Activated CD4-positive, alpha-beta memory T cell treated with anti-CD3 and anti-CD28 coated beads for 36 hours (primary cell): ENCODE data around the gene ENTPD8. TPM values are rescaled to one million over a fixed set of nuclear protein-coding genes. Genes with fewer than 3 reads are reported as not detected.
A peak's percentile ranks its signal among the peaks of the same experiment; 100 is the strongest.

ENCODE experiments used
- CTCF ChIA-PET: fragments of 350-600 bp; sonication (Branson Sonifier 250); formaldehyde crosslinking; loops from one replicate; lab custom pipeline; 2021; ENCODE audit warnings: antibody characterized with exemption, inconsistent platforms; lab: Charles Lee
- POLR2A ChIA-PET: fragments of 350-600 bp; sonication (Branson Sonifier 250); formaldehyde crosslinking; loops from one replicate; lab custom pipeline; 2021; ENCODE audit warnings: antibody characterized with exemption; lab: Charles Lee
- DNase-seq: peaks from one replicate; pipeline ENCODE4 v3.0.0-alpha.2; 2020
- H3K27ac Mint-ChIP-seq: one replicate; pipeline ENCODE4 v1.8.0; 2021; ENCODE audit warnings: mixed read lengths
- H3K27me3 Mint-ChIP-seq: one replicate; pipeline ENCODE4 v1.8.0; 2021; ENCODE audit warnings: mixed read lengths
- H3K36me3 Mint-ChIP-seq: one replicate; pipeline ENCODE4 v1.8.0; 2021; ENCODE audit warnings: mixed read lengths
- H3K4me1 Mint-ChIP-seq: one replicate; pipeline ENCODE4 v1.8.0; 2021; ENCODE audit warnings: low read depth, mixed read lengths
- H3K4me3 Mint-ChIP-seq: one replicate; pipeline ENCODE4 v1.8.0; 2021; ENCODE audit warnings: mild to moderate bottlenecking, mixed read lengths
- H3K9me3 Mint-ChIP-seq: one replicate; pipeline ENCODE4 v1.8.0; 2021; ENCODE audit warnings: mixed read lengths
- intact Hi-C: fragments of 100-400 bp; cut with micrococcal nuclease; formaldehyde crosslinking; loops from one replicate; pipeline ENCODE4 v1.15.1; 2023
- total RNA-seq, 2 experiments: library from RNA; stranded (reverse); gene quantifications; one replicate each; pipeline ENCODE4 v1.2.3, GENCODE V29; 2021

The ENTPD8 gene, protein sequence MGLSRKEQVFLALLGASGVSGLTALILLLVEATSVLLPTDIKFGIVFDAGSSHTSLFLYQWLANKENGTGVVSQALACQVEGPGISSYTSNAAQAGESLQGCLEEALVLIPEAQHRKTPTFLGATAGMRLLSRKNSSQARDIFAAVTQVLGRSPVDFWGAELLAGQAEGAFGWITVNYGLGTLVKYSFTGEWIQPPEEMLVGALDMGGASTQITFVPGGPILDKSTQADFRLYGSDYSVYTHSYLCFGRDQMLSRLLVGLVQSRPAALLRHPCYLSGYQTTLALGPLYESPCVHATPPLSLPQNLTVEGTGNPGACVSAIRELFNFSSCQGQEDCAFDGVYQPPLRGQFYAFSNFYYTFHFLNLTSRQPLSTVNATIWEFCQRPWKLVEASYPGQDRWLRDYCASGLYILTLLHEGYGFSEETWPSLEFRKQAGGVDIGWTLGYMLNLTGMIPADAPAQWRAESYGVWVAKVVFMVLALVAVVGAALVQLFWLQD
- not detected for total RNA-seq

DNA sequence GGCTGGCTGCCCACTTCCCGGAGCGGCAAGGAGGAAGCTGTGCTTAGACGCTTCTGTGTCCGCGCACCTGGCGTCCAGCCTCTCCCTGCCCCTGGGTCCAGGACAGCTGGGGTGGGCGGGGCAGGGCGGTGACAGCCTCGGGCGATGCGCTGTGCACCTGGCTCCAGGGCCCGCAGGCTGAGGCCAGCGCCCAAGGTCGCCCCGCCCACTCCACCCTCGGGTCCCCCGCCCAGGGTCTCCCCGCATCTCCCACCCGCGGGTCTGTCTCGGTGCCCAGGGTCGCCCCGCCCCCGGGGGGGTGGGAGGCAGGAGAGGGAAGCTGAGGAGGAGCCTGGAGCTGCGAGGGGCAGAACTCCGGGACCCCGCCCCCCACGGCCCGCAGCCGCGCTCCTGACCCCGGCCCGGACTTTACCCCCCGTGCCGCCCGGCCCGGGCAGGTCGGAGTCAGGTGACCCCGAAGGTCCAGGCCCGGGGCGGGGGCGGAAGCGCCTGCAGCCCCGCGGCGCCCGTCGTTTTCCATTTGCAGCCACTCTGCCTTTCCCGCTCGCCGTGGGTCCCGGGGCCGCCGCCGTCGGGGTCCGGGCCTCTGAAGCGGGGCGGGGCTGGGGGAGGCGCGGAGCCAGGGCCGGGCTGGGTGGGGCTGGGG is at the start of gene ENTPD8:
ENTPD8 (minus strand) TSS at position 69 of the 646 bp plus-strand sequence. CDS start 3,072 bp downstream, outside the sequence.
- intact Hi-C loops, result no loop called here
- no peak within 1 kb of the TSS for H3K27ac Mint-ChIP-seq
- no peak for DNase-seq
- H3K9me3 Mint-ChIP-seq, result no peaks in the 10 kb centered on the region
- H3K4me3 Mint-ChIP-seq, result peak within 1 kb of the TSS; percentile 47
- POLR2A ChIA-PET, result no interaction called here
- CTCF ChIA-PET, result interaction anchor here (3.1 kb wide), 1 partner anchor 19 kb away, joined by 15 read pairs; the partner anchor contains the start of genes EXD3 and NOXA1
- H3K27me3 Mint-ChIP-seq, result peaks cover 11% of the 10 kb centered on the region
- peaks cover 10% of the 10 kb centered on the region for H3K4me1 Mint-ChIP-seq
- H3K36me3 Mint-ChIP-seq, result peaks cover 1% of the 10 kb centered on the region

DNA sequence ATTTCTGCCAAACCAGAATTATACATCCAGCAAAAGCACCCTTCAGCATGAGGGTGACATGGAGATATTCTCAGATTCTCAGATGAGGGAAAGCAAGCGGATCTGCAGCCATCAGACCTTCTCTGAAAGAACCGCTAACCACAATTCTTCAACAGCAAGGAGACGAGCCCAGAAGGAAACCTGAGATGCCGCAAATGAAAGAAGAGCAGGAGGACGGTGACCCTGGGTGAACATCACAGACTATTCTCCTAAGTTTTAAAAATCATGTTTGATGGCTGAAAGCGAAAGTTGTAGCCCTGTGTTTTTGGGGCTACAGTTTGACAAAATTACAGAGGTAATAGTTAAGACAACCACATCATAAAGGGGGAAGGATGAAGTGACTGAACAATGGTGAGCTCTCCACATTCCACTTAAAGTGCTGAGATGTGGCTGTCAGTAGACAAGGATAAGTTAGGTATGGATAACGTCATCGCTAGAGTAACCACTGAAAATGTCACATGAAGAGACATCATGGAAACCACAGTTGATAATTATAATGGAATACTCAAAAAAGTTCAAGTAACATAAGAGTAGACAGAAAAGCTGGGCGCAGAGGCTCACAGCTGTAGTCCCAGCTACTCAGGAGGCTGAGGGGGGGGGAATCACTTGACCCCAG is 49.5 kb upstream of the ENTPD8 start:
- CTCF ChIA-PET, result no interaction called here

DNA sequence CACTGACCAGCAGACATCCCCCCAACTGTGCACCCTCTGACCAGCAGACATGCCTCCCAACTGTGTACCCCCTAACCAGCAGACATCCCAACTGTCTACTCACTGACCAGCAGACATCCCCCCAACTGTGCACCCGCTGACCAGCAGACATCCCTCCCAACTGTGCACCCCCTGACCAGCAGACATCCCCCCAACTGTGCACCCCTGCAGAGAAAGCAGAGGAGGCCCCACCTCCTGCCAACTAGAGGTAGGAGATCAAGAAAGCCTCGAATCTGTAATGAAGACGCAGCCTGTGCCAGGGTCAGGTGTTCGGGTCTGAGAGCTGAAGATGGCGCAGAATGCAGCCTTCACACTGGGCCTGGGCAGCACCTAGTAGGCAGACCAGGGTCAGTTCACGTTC is 47.7 kb upstream of the ENTPD8 start:
- no peaks in the 10 kb centered on the region for H3K4me1 Mint-ChIP-seq
- ChIA-PET POLR2A (no interaction called here), CTCF (no interaction called here)
- no peaks in the 10 kb centered on the region for H3K9me3 Mint-ChIP-seq
- H3K27ac Mint-ChIP-seq, result no peak overlapping the region
- DNase-seq, result no peak
- H3K4me3 Mint-ChIP-seq, result no peak overlapping the region
- no peaks in the 10 kb centered on the region for H3K27me3 Mint-ChIP-seq
- no peaks in the 10 kb centered on the region for H3K36me3 Mint-ChIP-seq
- intact Hi-C loops, result no loop called here

More for the DNA sequence above, 49.5 kb upstream of the ENTPD8 start:
- DNase-seq, result no peak
- no peaks in the 10 kb centered on the region for H3K9me3 Mint-ChIP-seq
- no peaks in the 10 kb centered on the region for H3K4me1 Mint-ChIP-seq
- no peaks in the 10 kb centered on the region for H3K27me3 Mint-ChIP-seq
- no peak overlapping the region for H3K4me3 Mint-ChIP-seq
- POLR2A ChIA-PET, result no interaction called here
- no peak overlapping the region for H3K27ac Mint-ChIP-seq
- H3K36me3 Mint-ChIP-seq, result no peaks in the 10 kb centered on the region
- intact Hi-C loops, result no loop called here

DNA sequence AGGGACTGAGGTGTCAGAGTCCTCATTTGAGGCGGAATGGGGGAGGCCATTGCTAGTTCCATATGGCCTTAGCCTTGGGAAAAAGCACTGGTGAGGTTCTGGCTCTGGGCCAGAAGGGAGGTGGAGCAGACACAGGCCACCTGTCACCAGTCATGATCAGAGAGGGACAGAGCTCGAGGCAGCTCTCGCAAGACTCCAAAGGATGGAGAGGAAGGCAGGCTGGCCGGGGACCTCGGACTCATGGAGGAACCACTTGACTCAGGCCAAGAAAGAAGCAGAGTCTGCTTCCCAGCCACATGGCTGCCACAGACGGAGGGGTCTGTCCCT is 47.1 kb upstream of the ENTPD8 start:
- no peak for DNase-seq
- H3K9me3 Mint-ChIP-seq, result no peaks in the 10 kb centered on the region
- H3K27me3 Mint-ChIP-seq, result no peaks in the 10 kb centered on the region
- H3K4me3 Mint-ChIP-seq, result no peak overlapping the region
- H3K4me1 Mint-ChIP-seq, result no peaks in the 10 kb centered on the region
- ChIA-PET CTCF (no interaction called here), POLR2A (no interaction called here)
- intact Hi-C loops, result no loop called here
- H3K27ac Mint-ChIP-seq, result no peak overlapping the region
- H3K36me3 Mint-ChIP-seq, result no peaks in the 10 kb centered on the region

DNA sequence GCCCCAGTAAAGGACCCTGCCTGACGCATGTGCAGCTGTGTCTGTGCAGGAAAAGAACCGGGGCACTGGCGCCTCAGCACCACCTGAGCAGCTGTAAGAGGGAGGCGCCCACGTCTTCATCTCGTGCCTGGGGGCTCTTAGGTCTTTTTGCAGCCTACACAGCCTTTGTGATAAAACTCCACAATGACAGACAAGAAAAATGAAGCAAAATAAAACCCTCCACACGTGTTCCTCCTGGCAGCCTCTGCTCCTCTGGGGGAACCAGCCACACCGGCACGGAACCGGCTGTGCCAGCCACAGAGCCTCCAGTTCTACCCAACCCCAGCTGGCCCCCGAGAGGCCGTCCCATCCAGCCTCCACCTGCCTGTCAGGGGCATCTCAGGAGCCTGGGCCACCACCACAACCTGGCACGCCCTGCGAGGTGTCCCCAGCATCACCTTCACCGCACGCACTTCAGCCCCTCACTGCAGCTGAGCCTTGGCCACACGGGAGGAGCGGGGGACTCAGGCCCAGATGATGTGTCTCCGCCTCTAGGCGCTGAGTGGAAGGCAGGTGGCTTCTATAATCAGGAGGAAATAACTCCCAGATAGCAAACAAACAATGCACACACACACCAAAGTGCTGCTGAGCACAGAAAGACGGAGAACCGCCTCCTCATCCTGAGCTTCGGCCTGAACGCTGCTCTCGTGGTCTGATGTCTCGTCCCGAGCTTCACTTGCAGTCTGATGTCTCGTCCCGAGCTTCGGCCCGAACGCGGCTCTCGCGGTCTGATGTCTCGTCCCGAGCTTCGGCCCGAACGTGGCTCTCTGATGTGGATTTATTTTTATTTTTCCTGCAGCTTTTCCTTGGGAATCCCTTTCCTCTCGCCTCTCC is 46.5 kb upstream of the ENTPD8 start:
- ChIA-PET CTCF (interaction anchor here (0.5 kb wide), 1 partner anchor 1863 kb away, joined by 4 read pairs; no protein-coding TSS in a partner anchor), POLR2A (no interaction called here)
- H3K9me3 Mint-ChIP-seq, result no peaks in the 10 kb centered on the region
- H3K27ac Mint-ChIP-seq, result no peak overlapping the region
- intact Hi-C loops, result no loop called here
- no peaks in the 10 kb centered on the region for H3K4me1 Mint-ChIP-seq
- no peak for DNase-seq
- no peaks in the 10 kb centered on the region for H3K36me3 Mint-ChIP-seq
- no peak overlapping the region for H3K4me3 Mint-ChIP-seq
- no peaks in the 10 kb centered on the region for H3K27me3 Mint-ChIP-seq

DNA sequence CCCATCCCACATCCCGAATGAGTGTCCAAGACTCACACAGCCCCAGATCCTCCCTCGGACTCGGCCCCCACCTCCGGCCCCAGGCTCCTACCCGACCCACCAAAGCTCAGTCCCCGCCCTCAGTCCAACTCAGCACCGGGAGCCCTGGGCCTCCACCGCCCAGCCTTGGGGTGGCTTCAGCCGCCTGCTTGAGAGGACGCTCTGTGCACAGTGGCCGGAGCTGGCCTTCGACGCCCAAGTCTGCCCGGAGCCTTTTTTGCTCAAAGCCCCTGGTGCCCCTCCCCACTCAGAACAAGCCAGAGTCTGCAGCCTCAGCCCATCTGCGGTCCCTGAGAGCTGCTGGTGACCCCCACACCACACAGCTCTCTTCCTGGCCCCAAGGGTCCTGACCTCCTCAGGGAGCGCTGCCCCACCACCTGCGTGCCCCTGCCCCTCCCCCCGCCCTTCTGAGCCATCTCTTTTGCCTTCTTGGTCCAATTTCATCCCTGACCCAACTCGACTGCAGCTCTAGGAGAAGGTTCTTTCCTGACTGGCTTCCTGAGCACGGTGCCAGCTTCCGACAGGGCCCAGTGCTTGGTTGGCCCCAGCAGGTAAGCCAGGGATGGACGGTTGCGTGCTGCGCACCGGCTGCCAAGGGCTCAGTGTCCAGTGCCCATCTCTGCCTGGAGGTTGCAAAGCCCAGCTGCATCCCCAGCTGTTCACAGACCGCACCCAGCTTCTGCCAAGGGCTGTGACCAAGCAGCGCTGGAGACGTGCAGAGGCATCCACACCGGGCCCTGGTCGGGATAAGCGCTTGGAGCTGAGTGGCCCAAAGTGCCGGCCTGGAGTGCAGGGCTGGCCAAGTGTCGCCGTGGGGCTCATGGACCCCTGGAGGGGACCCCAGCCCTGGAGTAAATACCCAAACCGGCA is 45.6 kb upstream of the ENTPD8 start:
- H3K27me3 Mint-ChIP-seq, result no peaks in the 10 kb centered on the region
- no peaks in the 10 kb centered on the region for H3K9me3 Mint-ChIP-seq
- POLR2A ChIA-PET, result no interaction called here
- H3K36me3 Mint-ChIP-seq, result no peaks in the 10 kb centered on the region
- intact Hi-C loops, result no loop called here
- no peak for DNase-seq
- CTCF ChIA-PET, result interaction anchor here (0.5 kb wide), 1 partner anchor 1862 kb away, joined by 4 read pairs; no protein-coding TSS in a partner anchor
- no peaks in the 10 kb centered on the region for H3K4me1 Mint-ChIP-seq
- no peak overlapping the region for H3K4me3 Mint-ChIP-seq
- H3K27ac Mint-ChIP-seq, result no peak overlapping the region

DNA sequence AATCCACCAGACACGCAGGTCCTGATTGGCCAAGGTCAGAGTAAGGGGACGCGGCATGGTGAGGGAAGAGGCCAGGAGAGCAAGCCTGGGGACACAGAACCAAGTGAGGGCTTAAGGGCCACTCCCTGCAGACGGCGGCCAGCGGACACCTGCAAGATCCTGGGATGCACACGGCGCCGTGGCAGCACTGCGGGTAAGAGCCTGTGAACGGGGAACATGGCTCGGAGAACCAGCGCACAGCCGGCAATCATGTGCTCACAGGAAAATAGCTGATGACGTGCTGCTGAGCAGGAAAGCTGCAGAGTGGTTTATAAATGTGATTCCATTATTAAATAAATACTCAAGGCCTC is 45.0 kb upstream of the ENTPD8 start:
- ChIA-PET POLR2A (no interaction called here), CTCF (no interaction called here)
- DNase-seq, result no peak
- no peaks in the 10 kb centered on the region for H3K4me1 Mint-ChIP-seq
- H3K27ac Mint-ChIP-seq, result no peak overlapping the region
- no peaks in the 10 kb centered on the region for H3K27me3 Mint-ChIP-seq
- H3K9me3 Mint-ChIP-seq, result no peaks in the 10 kb centered on the region
- H3K36me3 Mint-ChIP-seq, result no peaks in the 10 kb centered on the region
- no peak overlapping the region for H3K4me3 Mint-ChIP-seq
- intact Hi-C loops, result no loop called here

DNA sequence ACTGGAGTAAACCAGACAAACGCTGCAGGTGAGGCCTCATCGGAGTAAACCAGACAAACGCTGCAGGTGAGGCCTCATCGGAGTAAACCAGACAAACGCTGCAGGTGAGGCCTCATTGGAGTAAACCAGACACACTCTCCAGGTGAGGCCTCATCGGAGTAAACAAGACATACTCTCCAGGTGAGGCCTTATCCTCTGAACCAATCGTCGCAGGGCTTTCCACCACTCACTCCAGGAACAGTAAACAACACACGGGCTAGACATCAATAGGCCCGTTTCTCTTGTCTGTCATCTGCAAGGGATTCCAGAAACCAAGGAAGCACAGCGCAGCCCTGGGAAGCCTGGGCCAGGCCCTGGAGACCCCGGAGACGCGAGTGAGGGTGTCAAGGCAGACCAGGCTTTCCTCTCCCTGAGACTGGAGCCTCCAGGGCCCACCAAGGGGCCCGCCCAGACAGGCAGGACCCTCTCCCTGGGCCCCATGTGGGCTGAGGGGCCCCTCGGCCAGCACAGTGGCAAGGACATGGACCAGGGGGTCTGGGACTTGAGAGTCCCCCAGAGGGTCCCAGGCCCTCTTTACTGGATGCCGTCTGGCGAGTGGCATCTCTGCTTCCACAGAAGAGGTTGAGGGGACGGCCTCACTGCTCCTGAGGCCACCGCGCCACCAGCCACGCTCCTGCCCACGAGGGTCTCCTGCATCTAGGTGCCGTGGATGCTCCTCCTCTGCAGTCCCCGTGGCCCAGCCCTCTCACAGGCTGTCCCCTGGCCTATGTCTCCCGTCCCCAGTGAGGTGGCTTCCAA is 44.4 kb upstream of the ENTPD8 start:
- DNase-seq, result no peak
- H3K27me3 Mint-ChIP-seq, result no peaks in the 10 kb centered on the region

DNA sequence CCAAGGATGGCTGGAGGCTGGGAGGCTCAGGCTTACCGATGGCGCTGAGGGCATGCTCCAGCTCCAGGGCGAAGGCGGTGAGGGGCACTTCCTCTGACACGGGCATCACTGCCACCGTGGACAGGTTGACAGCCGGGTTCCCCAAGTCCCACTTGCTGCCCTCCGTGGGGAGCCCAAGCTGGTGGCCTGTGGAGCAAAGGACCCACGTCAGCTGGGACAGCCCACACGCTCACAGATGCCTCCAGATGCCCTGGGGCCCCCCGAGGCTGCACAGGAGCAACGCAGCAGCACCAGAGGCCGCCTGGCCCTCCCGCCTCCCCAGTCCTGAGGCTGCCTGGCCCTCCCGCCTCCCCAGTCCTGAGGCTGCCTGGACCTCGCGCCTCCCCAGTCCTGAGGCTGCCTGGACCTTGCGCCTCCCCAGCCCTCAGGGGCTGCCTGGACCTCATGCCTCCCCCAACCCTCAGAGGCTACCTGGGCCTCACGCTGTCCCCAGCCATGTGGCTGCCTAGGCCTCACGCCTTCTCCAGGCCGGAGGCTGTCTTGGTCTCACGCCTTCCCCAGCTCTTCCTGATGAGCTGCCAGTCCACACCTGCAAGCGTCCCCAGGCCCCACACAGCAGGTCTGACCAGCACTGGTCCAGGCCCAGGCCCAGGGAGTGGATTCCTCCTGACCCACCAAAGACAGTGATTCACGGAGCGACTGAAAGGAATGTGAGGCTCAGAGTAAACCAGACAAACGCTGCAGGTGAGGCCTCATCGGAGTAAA is 43.6 kb upstream of the ENTPD8 start:
- Mint-ChIP-seq H3K9me3 (no peaks in the 10 kb centered on the region), H3K27me3 (no peaks in the 10 kb centered on the region), H3K36me3 (no peaks in the 10 kb centered on the region), H3K4me1 (no peaks in the 10 kb centered on the region), H3K4me3 (no peak overlapping the region), H3K27ac (no peak overlapping the region)
- DNase-seq, result no peak
- ChIA-PET CTCF (no interaction called here), POLR2A (no interaction called here)
- intact Hi-C loops, result no loop called here

More for the DNA sequence above, 44.4 kb upstream of the ENTPD8 start:
- intact Hi-C loops, result no loop called here
- H3K27ac Mint-ChIP-seq, result no peak overlapping the region
- ChIA-PET POLR2A (no interaction called here), CTCF (no interaction called here)
- no peak overlapping the region for H3K4me3 Mint-ChIP-seq
- no peaks in the 10 kb centered on the region for H3K36me3 Mint-ChIP-seq
- H3K9me3 Mint-ChIP-seq, result no peaks in the 10 kb centered on the region
- H3K4me1 Mint-ChIP-seq, result no peaks in the 10 kb centered on the region

DNA sequence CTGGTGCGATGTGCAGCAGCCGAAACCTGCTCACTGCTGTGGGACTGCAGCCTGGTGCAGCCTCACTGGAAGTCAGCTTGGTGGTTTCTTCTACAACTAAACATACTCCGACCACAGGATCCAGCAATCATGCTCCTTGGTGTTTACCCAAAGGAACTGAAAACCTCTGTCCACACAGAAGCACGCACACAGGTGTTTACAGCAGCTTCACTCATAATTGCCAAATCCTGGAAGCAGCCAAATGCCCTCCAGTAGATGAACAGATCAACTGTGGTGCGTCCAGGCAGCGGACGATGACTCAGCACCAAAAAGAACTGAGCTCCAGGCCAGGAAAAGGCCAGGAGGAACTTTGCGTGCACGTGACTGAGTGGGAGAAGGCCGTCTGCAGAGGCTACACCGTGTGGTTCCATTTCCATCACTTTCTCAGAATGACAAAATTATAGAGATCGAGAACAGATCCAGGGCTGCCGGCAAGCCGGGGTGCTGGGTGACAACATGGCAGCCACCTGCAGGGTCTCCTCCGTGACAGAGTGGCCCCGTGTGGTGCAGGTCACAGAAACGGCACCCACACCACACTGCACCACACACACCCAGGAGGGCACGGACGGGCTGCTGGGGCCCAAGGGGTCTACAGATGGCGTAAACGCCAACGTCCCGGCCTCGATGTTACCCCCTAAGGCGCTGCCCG is 41.1 kb upstream of the ENTPD8 start:
- H3K4me3 Mint-ChIP-seq, result no peak overlapping the region
- CTCF ChIA-PET, result no interaction called here
- no peaks in the 10 kb centered on the region for H3K27me3 Mint-ChIP-seq
- POLR2A ChIA-PET, result no interaction called here
- H3K4me1 Mint-ChIP-seq, result no peaks in the 10 kb centered on the region
- no peak for DNase-seq
- H3K9me3 Mint-ChIP-seq, result no peaks in the 10 kb centered on the region
- no peak overlapping the region for H3K27ac Mint-ChIP-seq
- intact Hi-C loops, result no loop called here
- no peaks in the 10 kb centered on the region for H3K36me3 Mint-ChIP-seq
